22Rv1 (cell line): ENCODE data around the gene MPZL1.

Source experiments
- H3K27ac ChIP-seq: fragments of 450-650 bp; 2 replicates; pipeline ENCODE4 v1.5.1; 2017
- CTCF ChIP-seq: fragments of 450-650 bp; IDR thresholded peaks from 2 replicates; pipeline ENCODE4 v1.5.1; 2017; ENCODE audit warnings: mild to moderate bottlenecking
- ZFX ChIP-seq: fragments of 450-650 bp; IDR thresholded peaks from 2 replicates; pipeline ENCODE4 v1.6.1; 2017; ENCODE audit warnings: antibody characterized with exemption, borderline replicate concordance

Gene MPZL1

GRCh38 chr1:167781558-167781957, 59.8 kb downstream of the MPZL1 start:
- H3K27ac ChIP-seq, result no peak overlapping the region

GRCh38 chr1:167782946-167783345, 61.2 kb downstream of the MPZL1 start:
- TF ChIP-seq ZFX (no peak), CTCF (no peak)
- H3K27ac ChIP-seq, result no peak overlapping the region

More at GRCh38 chr1:167781558-167781957, 59.8 kb downstream of the MPZL1 start:
- TF ChIP-seq ZFX, result no peak

- TF ChIP-seq CTCF (no peak), ZFX (no peak)
- H3K27ac ChIP-seq, result no peak overlapping the region
These were observed 63.2 kb downstream of the MPZL1 start for GRCh38 chr1:167784876-167785550.

- TF ChIP-seq ZFX (no peak), CTCF (no peak)
- H3K27ac ChIP-seq, result no peak overlapping the region
These were observed 64.7 kb downstream of the MPZL1 start for GRCh38 chr1:167786502-167786901.

GRCh38 chr1:167789501-167789900, 67.7 kb downstream of the MPZL1 start:
- TF ChIP-seq CTCF (no peak), ZFX (no peak)
- H3K27ac ChIP-seq, result no peak overlapping the region

GRCh38 chr1:167790117-167790516, 68.3 kb downstream of the MPZL1 start:
- no peak overlapping the region for H3K27ac ChIP-seq
- TF ChIP-seq ZFX (no peak), CTCF (no peak)

GRCh38 chr1:167791281-167792187, 69.8 kb downstream of the MPZL1 start:
- H3K27ac ChIP-seq, result no peak overlapping the region
- TF ChIP-seq ZFX (no peak), CTCF (no peak)
